ENCODE measurements around the gene CRLF1. TPM values are rescaled to one million over a fixed set of nuclear protein-coding genes. Genes with fewer than 3 reads are reported as not detected.

CRLF1 gene
- total RNA-seq, 4 donors from 2014 or later, result 41.5 to 153 (median 59.6) TPM

GRCh38 chr19:18571564-18572344 is 34.8 kb downstream of the CRLF1 start, which contains the start of gene UBA52:
TSS of gene UBA52 (plus strand) at chr19:18571857. CDS start at chr19:18573301, 1,444 bp downstream.
- intact Hi-C loops (cut with DNase I), result no loop called here
- Histone ChIP-seq H3K4me3 (peak within 1 kb of the TSS; percentile 76 to 96 (median 92)), H3K9me3 (no peaks in the 10 kb centered on the region), H3K36me3 (peaks cover 60 to 67% (median 62%) of the 10 kb centered on the region in 4 donors), H3K27ac (replicated peaks in 1 of 4) (peak within 1 kb of the TSS; percentile 92 to 97 (median 94)), H3K4me1 (peaks cover 22 to 26% (median 24%) of the 10 kb centered on the region in 4 donors), H3K27me3 (no peaks in the 10 kb centered on the region)
- under 1% methylated on average over 65 of the region's 75 CpGs for WGBS
- TF ChIP-seq CTCF (IDR thresholded peaks at IDR 0.05), result peak in 1 of 3 experiments; percentile 21
- TF ChIP-seq POLR2AphosphoS5 (IDR thresholded peaks at IDR 0.05), result peak; percentile 97 to 99
- TF ChIP-seq POLR2A (IDR thresholded peaks at IDR 0.05; ENCODE audit: low read depth), result peak; percentile 87
- no peak for TF ChIP-seq EP300 (IDR thresholded peaks at IDR 0.05)
- DNase-seq (ENCODE audit: extremely low spot score), result peak; percentile 100

- Histone ChIP-seq H3K4me1 (peaks cover 16 to 20% (median 19%) of the 10 kb centered on the region in 4 donors), H3K4me3 (no peak overlapping the region), H3K36me3 (peaks cover 60 to 67% (median 63%) of the 10 kb centered on the region in 4 donors), H3K27ac (replicated peaks in 1 of 4) (no peak overlapping the region), H3K9me3 (no peaks in the 10 kb centered on the region), H3K27me3 (no peaks in the 10 kb centered on the region)
- DNase-seq (ENCODE audit: extremely low spot score), result no peak
- WGBS, result 84% methylated on average over 4 of the region's 15 CpGs
- intact Hi-C loops (cut with DNase I), result loop anchor here (5.0 kb wide), 1 partner anchor 96 kb away; no protein-coding TSS in a partner anchor
- TF ChIP-seq POLR2AphosphoS5 (IDR thresholded peaks at IDR 0.05) (no peak), EP300 (IDR thresholded peaks at IDR 0.05) (no peak), CTCF (IDR thresholded peaks at IDR 0.05) (no peak), POLR2A (IDR thresholded peaks at IDR 0.05; ENCODE audit: low read depth) (no peak)
These were observed 38.2 kb downstream of the CRLF1 start for GRCh38 chr19:18568367-18568766.

- H3K36me3 ChIP-seq, result peaks cover 67 to 79% (median 74%) of the 10 kb centered on the region in 4 donors
- H3K9me3 ChIP-seq, result no peaks in the 10 kb centered on the region
- intact Hi-C loops (cut with DNase I), result loop anchor here (5.0 kb wide), 1 partner anchor 95 kb away; no protein-coding TSS in a partner anchor
- H3K4me1 ChIP-seq, result peaks cover 6 to 9% (median 7%) of the 10 kb centered on the region in 4 donors
- no peak overlapping the region for H3K4me3 ChIP-seq
- WGBS, result 83% methylated on average over 2 of the region's 8 CpGs
- no peak for DNase-seq (ENCODE audit: extremely low spot score)
- no peaks in the 10 kb centered on the region for H3K27me3 ChIP-seq
- H3K27ac ChIP-seq (replicated peaks in 1 of 4), result no peak overlapping the region
- TF ChIP-seq CTCF (IDR thresholded peaks at IDR 0.05) (no peak), POLR2AphosphoS5 (IDR thresholded peaks at IDR 0.05) (no peak), EP300 (IDR thresholded peaks at IDR 0.05) (no peak), POLR2A (IDR thresholded peaks at IDR 0.05; ENCODE audit: low read depth) (no peak)
These were observed 39.6 kb downstream of the CRLF1 start for GRCh38 chr19:18566953-18567352.

- Histone ChIP-seq H3K27me3 (no peaks in the 10 kb centered on the region), H3K36me3 (peaks cover 44 to 62% (median 55%) of the 10 kb centered on the region in 4 donors), H3K9me3 (no peaks in the 10 kb centered on the region), H3K4me3 (no peak overlapping the region), H3K4me1 (peaks cover 8 to 42% (median 26%) of the 10 kb centered on the region in 4 donors), H3K27ac (replicated peaks in 1 of 4) (peak overlapping the region; percentile 44 to 71 (median 54))
- peak in 1 of 2 donors; percentile 27 for TF ChIP-seq POLR2AphosphoS5 (IDR thresholded peaks at IDR 0.05)
- TF ChIP-seq EP300 (IDR thresholded peaks at IDR 0.05), result no peak
- no peak for TF ChIP-seq CTCF (IDR thresholded peaks at IDR 0.05)
- TF ChIP-seq POLR2A (IDR thresholded peaks at IDR 0.05; ENCODE audit: low read depth), result no peak
- 71% methylated on average over 14 of the region's 14 CpGs for whole genome bisulfite sequencing
- intact Hi-C loops (cut with DNase I), result no loop called here
- no peak for DNase-seq (ENCODE audit: extremely low spot score)
These were observed 44.5 kb downstream of the CRLF1 start for GRCh38 chr19:18562086-18562485.

Data from esophagus muscularis mucosa (tissue), 4 donors.